ENCODE measurements around the gene RSKR.

RSKR gene

DNA sequence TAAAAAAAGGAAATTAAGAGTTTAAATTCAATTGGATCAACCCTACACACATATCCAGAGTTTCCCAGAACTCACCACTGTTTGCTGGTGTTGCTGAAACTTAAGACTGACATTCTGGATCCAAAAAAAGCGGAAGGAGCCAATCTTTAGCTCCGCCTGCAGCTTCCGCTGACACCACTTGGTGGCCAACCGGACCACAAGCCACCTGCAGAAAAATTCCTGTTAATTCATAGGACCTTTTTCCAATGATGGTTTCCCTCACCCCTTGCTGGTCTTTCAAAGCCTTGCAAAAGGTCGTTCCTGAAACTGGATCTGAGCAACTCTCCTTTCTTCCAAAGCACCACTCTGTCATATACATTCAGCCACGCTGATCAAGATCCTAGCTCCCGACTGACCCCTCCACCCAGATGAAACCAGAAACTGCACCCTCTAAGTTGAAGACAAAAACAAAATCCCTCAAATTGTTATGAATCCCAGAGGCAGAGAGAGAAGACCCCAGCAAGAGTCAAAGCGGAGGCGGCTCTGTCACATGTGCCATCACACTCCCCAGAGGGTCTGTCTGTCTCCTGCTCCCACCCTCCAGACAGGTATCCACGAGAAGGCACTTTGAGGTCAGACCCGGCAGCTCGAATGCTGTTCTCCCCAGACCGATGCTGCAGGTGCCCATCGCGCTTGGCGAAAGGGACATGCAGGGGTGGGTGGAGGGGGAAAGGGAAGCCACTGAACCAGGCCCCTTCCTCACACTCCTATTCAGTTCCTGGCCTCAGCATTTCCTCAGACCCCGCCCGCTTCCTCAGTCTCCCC, 30.2 kb upstream of the RSKR start:
- Histone ChIP-seq H3K36me3 (ENCODE audit: insufficient read depth, low read length) (peaks cover 50% of the 10 kb centered on the region), H3K4me3 (ENCODE audit: low read depth, low read length, poor library complexity, severe bottlenecking) (peak overlapping the region; percentile 91), H4K20me1 (ENCODE audit: insufficient read depth, low read length) (no peaks in the 10 kb centered on the region), H3K9ac (ENCODE audit: low read length) (peak overlapping the region; percentile 96), H3K27ac (ENCODE audit: low read depth, low read length, poor library complexity, severe bottlenecking) (peak overlapping the region; percentile 54), H3K4me2 (ENCODE audit: low read length) (peak overlapping the region; percentile 91), H3F3A (ENCODE audit: insufficient read depth, low read length) (no peaks in the 10 kb centered on the region), H2AFZ (ENCODE audit: low read length) (no peak overlapping the region), H3K27me3 (ENCODE audit: insufficient read depth, low read length) (no peaks in the 10 kb centered on the region), H3K4me1 (ENCODE audit: insufficient read depth, low read length, severe bottlenecking) (peaks cover 27% of the 10 kb centered on the region), H3K79me2 (ENCODE audit: insufficient read depth, low read length) (peaks cover 13% of the 10 kb centered on the region), H3K9me3 (ENCODE audit: low read length) (no peaks in the 10 kb centered on the region), H3K9me2 (ENCODE audit: low read depth, low read length) (no peaks in the 10 kb centered on the region)
- TF ChIP-seq, protein P1, sequence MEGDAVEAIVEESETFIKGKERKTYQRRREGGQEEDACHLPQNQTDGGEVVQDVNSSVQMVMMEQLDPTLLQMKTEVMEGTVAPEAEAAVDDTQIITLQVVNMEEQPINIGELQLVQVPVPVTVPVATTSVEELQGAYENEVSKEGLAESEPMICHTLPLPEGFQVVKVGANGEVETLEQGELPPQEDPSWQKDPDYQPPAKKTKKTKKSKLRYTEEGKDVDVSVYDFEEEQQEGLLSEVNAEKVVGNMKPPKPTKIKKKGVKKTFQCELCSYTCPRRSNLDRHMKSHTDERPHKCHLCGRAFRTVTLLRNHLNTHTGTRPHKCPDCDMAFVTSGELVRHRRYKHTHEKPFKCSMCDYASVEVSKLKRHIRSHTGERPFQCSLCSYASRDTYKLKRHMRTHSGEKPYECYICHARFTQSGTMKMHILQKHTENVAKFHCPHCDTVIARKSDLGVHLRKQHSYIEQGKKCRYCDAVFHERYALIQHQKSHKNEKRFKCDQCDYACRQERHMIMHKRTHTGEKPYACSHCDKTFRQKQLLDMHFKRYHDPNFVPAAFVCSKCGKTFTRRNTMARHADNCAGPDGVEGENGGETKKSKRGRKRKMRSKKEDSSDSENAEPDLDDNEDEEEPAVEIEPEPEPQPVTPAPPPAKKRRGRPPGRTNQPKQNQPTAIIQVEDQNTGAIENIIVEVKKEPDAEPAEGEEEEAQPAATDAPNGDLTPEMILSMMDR (IDR thresholded peaks at IDR 0.05; ENCODE audit: low read length) = peak; percentile 54
- no peak for TF ChIP-seq EZH2 (IDR thresholded peaks at IDR 0.05; ENCODE audit: borderline replicate concordance, low read length)

DNA sequence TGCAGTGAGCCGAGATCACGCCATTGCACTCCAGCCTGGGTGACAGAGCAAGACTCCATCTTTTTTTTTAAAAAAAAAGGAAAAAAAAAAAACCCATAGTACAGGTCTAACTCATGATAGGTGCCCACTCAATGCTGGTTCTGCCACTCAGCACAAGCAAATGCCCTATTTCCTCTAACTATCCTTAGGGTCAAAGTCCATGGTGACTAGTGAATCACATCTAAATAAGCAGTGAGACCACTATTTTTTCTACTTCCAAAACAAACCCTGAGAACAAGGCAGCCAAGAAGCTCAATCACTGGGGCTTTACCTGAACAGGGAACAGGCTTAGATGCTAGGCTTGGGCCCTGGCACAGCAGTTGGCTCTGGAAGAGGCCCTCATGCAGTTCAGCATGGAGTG, 27.6 kb upstream of the RSKR start:
- Histone ChIP-seq H3K27ac (ENCODE audit: low read depth, low read length, poor library complexity, severe bottlenecking) (no peak overlapping the region), H3K36me3 (ENCODE audit: insufficient read depth, low read length) (peaks cover 68% of the 10 kb centered on the region), H3K4me1 (ENCODE audit: insufficient read depth, low read length, severe bottlenecking) (peaks cover 21% of the 10 kb centered on the region), H3K27me3 (ENCODE audit: insufficient read depth, low read length) (no peaks in the 10 kb centered on the region), H3K4me2 (ENCODE audit: low read length) (no peak overlapping the region), H3K79me2 (ENCODE audit: insufficient read depth, low read length) (peaks cover 13% of the 10 kb centered on the region), H3F3A (ENCODE audit: insufficient read depth, low read length) (no peaks in the 10 kb centered on the region), H3K9me3 (ENCODE audit: low read length) (no peaks in the 10 kb centered on the region), H3K9ac (ENCODE audit: low read length) (no peak overlapping the region), H4K20me1 (ENCODE audit: insufficient read depth, low read length) (no peaks in the 10 kb centered on the region), H2AFZ (ENCODE audit: low read length) (no peak overlapping the region), H3K4me3 (ENCODE audit: low read depth, low read length, poor library complexity, severe bottlenecking) (no peak overlapping the region), H3K9me2 (ENCODE audit: low read depth, low read length) (no peaks in the 10 kb centered on the region)
- TF ChIP-seq, protein P1 (IDR thresholded peaks at IDR 0.05; ENCODE audit: low read length) = no peak

- Histone ChIP-seq H3F3A (ENCODE audit: insufficient read depth, low read length) (no peaks in the 10 kb centered on the region), H3K9me2 (ENCODE audit: low read depth, low read length) (no peaks in the 10 kb centered on the region), H3K9me3 (ENCODE audit: low read length) (no peaks in the 10 kb centered on the region), H3K4me2 (ENCODE audit: low read length) (no peak overlapping the region), H3K9ac (ENCODE audit: low read length) (no peak overlapping the region), H3K27me3 (ENCODE audit: insufficient read depth, low read length) (no peaks in the 10 kb centered on the region), H4K20me1 (ENCODE audit: insufficient read depth, low read length) (no peaks in the 10 kb centered on the region), H3K36me3 (ENCODE audit: insufficient read depth, low read length) (peaks cover 99% of the 10 kb centered on the region), H3K79me2 (ENCODE audit: insufficient read depth, low read length) (no peaks in the 10 kb centered on the region), H3K4me1 (ENCODE audit: insufficient read depth, low read length, severe bottlenecking) (no peaks in the 10 kb centered on the region), H2AFZ (ENCODE audit: low read length) (no peak overlapping the region), H3K27ac (ENCODE audit: low read depth, low read length, poor library complexity, severe bottlenecking) (no peak overlapping the region), H3K4me3 (ENCODE audit: low read depth, low read length, poor library complexity, severe bottlenecking) (no peak overlapping the region)
- TF ChIP-seq, protein P1 (IDR thresholded peaks at IDR 0.05; ENCODE audit: low read length) = no peak
- TF ChIP-seq EZH2 (IDR thresholded peaks at IDR 0.05; ENCODE audit: borderline replicate concordance, low read length) = no peak
These were observed 21.5 kb upstream of the RSKR start for GRCh38 chr17:28635506-28635905.
